Right lobe of liver (tissue), 6 donors: Measurements from ENCODE around the gene AARS1. TPM values are rescaled to one million over a fixed set of nuclear protein-coding genes. Genes with fewer than 3 reads are reported as not detected.
"Not testable (repeated sequence)": the region's sequence is repeated elsewhere in the genome, so short reads cannot be mapped to it uniquely, and the experiment has no call there.

ENCODE experiments used
- ATAC-seq, 4 donors: fragments of 200-7000 bp; cut with Tn5 transposase; one replicate each; pipeline ENCODE4 v1.9.1; 2020; ENCODE audit warnings: mild to moderate bottlenecking in 4 of 4, moderate library complexity in 4 of 4
- DNase-seq, 3 donors: peaks; one replicate each; pipeline ENCODE4 v3.0.0-alpha.2; 2020
- H3K27ac ChIP-seq, 3 donors: fragments of 200-600 bp; one replicate each; pipeline ENCODE4 v1.8.0; 2022
- H3K27me3 ChIP-seq, 2 donors: fragments of 200-600 bp; one replicate each; pipeline ENCODE4 v1.8.0; 2022
- H3K36me3 ChIP-seq, 4 donors: fragments of 200-600 bp; sonication (generic) in 1 of 4; one replicate each; pipeline versions ENCODE4 v1.5.1 to v1.8.0; 2017 to 2022; ENCODE audit warnings: control low read depth in 1 of 4
- H3K4me1 ChIP-seq, 4 donors: fragments of 200-600 bp; sonication (generic) in 1 of 4; one replicate each; pipeline versions ENCODE4 v1.5.1 to v1.8.0; 2017 to 2022; ENCODE audit warnings: control low read depth in 1 of 4
- H3K4me3 ChIP-seq, 3 donors: fragments of 200-600 bp; one replicate each; pipeline ENCODE4 v1.8.0; 2022
- H3K9me3 ChIP-seq, 4 donors: fragments of 200-600 bp; sonication (generic) in 1 of 4; one replicate each; pipeline versions ENCODE4 v1.5.1 to v1.8.0; 2017 to 2022; ENCODE audit warnings: control low read depth in 1 of 4
- WGBS: methylation state at CpG from one replicate; pipeline ENCODE4 v1.1.6; 2018; ENCODE audit warnings: low coverage, low lambda C conversion rate; ENCODE audit not compliant: insufficient coverage; ENCODE audit errors: missing lambda C conversion rate; 5-methylcytosine and 5-hydroxymethylcytosine counted together
- intact Hi-C, 2 donors: fragments of 100-400 bp; cut with DNase I; formaldehyde crosslinking; loops; one replicate each; pipeline versions ENCODE4 v1.11.2 to v1.14.1; 2022
- small RNA-seq, 2 experiments: library from RNA; depleted of rRNA; stranded (forward); fragments of <200 nt; gene quantifications; one replicate each; pipeline ENCODE3, GENCODE V24; 2016
- total RNA-seq, 6 experiments: library from RNA; depleted of rRNA in 2 of 6; stranded (reverse); fragments of >200 nt in 2 of 6; fragmentation: NEBNext Ultra II Directional in 3 of 6; extraction: Animal tissue kit (Norgen Biotek cat#: 25700) in 3 of 6; gene quantifications; one replicate each; pipeline versions ENCODE4 v1.1.0 to v1.2.4, GENCODE V29; 2016 to 2023
- donor health status: DM: no; HTN: yes; CAD: no.
- donor health status: DM: no; HTN: no; CAD: no.
- donor health status: DM: no; HTN: no; CAD: no.
- donor health status: DM: no; HTN: yes; CAD: no.
- donor health status: DM: no; HTN: yes; CAD: no.

Gene AARS1
- total RNA-seq, 6 experiments from 2014 or later, result 74.2 to 91.8 (median 80.7) TPM

GRCh38 chr16:70218586-70218985 is 70.7 kb downstream of the AARS1 start:
- intact Hi-C loops, H3K4me3 ChIP-seq, H3K36me3 ChIP-seq, H3K27me3 ChIP-seq, H3K27ac ChIP-seq, H3K4me1 ChIP-seq, DNase-seq, ATAC-seq, H3K9me3 ChIP-seq: not testable (repeated sequence)
- WGBS, result 100% methylated on average over 1 of the region's 2 CpGs

- DNase-seq, intact Hi-C loops, H3K27me3 ChIP-seq, H3K27ac ChIP-seq, H3K4me1 ChIP-seq, H3K4me3 ChIP-seq, H3K36me3 ChIP-seq, ATAC-seq, H3K9me3 ChIP-seq: not testable (repeated sequence)
- 94% methylated on average over 5 of the region's 6 CpGs for WGBS
These were observed 82.9 kb downstream of the AARS1 start for GRCh38 chr16:70206382-70206781.

GRCh38 chr16:70204668-70205405 is 84.5 kb downstream of the AARS1 start:
- H3K4me3 ChIP-seq, H3K4me1 ChIP-seq, DNase-seq, H3K27me3 ChIP-seq, H3K36me3 ChIP-seq, H3K9me3 ChIP-seq, H3K27ac ChIP-seq, intact Hi-C loops, ATAC-seq: not testable (repeated sequence)
- 86% methylated on average over 4 of the region's 46 CpGs for WGBS

DNA sequence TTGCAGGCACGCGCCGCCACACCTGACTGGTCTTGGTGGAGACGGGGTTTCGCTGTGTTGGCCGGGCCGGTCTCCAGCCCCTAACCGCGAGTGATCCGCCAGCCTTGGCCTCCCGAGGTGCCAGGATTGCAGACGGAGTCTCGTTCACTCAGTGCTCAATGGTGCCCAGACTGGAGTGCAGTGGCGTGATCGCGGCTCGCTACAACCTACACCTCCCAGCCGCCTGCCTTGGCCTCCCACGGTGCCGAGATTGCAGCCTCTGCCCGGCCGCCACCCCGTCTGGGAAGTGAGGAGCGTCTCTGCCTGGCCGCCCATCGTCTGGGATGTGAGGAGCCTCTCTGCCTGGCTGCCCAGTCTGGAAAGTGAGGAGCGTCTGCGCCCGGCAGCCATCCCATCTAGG is 85.3 kb downstream of the AARS1 start:
- H3K27me3 ChIP-seq, H3K4me3 ChIP-seq, H3K4me1 ChIP-seq, intact Hi-C loops, ATAC-seq, H3K27ac ChIP-seq, H3K9me3 ChIP-seq, H3K36me3 ChIP-seq, DNase-seq: not testable (repeated sequence)
- WGBS, result 96% methylated on average over 8 of the region's 29 CpGs

- H3K27ac ChIP-seq, DNase-seq, H3K9me3 ChIP-seq, H3K27me3 ChIP-seq, ATAC-seq, intact Hi-C loops, H3K36me3 ChIP-seq, H3K4me1 ChIP-seq, H3K4me3 ChIP-seq: not testable (repeated sequence)
- WGBS, result 55% methylated on average over 5 of the region's 7 CpGs
These were observed 85.8 kb downstream of the AARS1 start for GRCh38 chr16:70203508-70203907.

Small RNA genes lying within 50 kb of the gene (small RNA-seq; reads per million reads assigned to genes)
- gene AC009060.2 (0 reads per million in 2 experiments), gene RN7SL279P (0 reads per million in 2 experiments)

Other genes starting within 250 kb of the AARS1 start
- 10 to 100 TPM in 1 of 6 experiments, 1 to 10 TPM in 5; 6.5 to 10.1 (median 8.3) TPM for gene PDPR, start 175.2 kb downstream of the AARS1 start, total RNA-seq
- under 1 TPM in 4 of 6 experiments, not detected in 2; 0.10 to 0.56 (median 0.47) TPM for gene CLEC18C, start 115.7 kb downstream of the AARS1 start, total RNA-seq
- gene EXOSC6, start 37.6 kb downstream of the AARS1 start, total RNA-seq, result 10 to 100 TPM in 3 of 6 experiments, 1 to 10 TPM in 3; 6.1 to 13.1 (median 10.2) TPM
- 10 to 100 TPM; 15.2 to 32.3 (median 20.0) TPM for gene DDX19B, start 9.7 kb upstream of the AARS1 start, total RNA-seq
- gene DDX19A, start 57.4 kb upstream of the AARS1 start, total RNA-seq, result 10 to 100 TPM; 14.0 to 30.0 (median 18.1) TPM
- 10 to 100 TPM; 10.4 to 16.7 (median 14.5) TPM for gene ST3GAL2, start 149.6 kb upstream of the AARS1 start, total RNA-seq
- 10 to 100 TPM; 10.9 to 16.7 (median 13.4) TPM for gene FCSK, start 165.1 kb upstream of the AARS1 start, total RNA-seq
- gene COG4, start 234.0 kb upstream of the AARS1 start, total RNA-seq, result 10 to 100 TPM; 24.5 to 32.9 (median 30.7) TPM
- 100 to 1,000 TPM in 1 of 6 experiments, 10 to 100 TPM in 5; 51.4 to 110 (median 90.7) TPM for gene SF3B3, start 234.3 kb upstream of the AARS1 start, total RNA-seq